ENCODE measurements around the gene SNX1.
"Not testable (repeated sequence)": the region's sequence is repeated elsewhere in the genome, so short reads cannot be mapped to it uniquely, and the experiment has no call there.

SNX1 gene

GRCh38 chr15:64117759-64118487 is 22.1 kb downstream of the SNX1 start:
- no peak overlapping the region for H3K4me3 ChIP-seq (replicated peaks in 1 of 2; ENCODE audit: low read depth in 2 of 2, low read length in 2 of 2)
- no peak for TF ChIP-seq CTCF (IDR thresholded peaks at IDR 0.05; ENCODE audit: low read depth, low read length)
- DNase-seq (ENCODE audit: low read depth in 2 of 2), result no peak

GRCh38 chr15:64120322-64120721 is 24.5 kb downstream of the SNX1 start:
- not testable (repeated sequence) for DNase-seq (ENCODE audit: low read depth in 2 of 2)

GRCh38 chr15:64121614-64122013 is 25.8 kb downstream of the SNX1 start:
- DNase-seq (ENCODE audit: low read depth in 2 of 2), result no peak
- H3K4me3 ChIP-seq (replicated peaks in 1 of 2; ENCODE audit: low read depth in 2 of 2, low read length in 2 of 2), result no peak overlapping the region
- no peak for TF ChIP-seq CTCF (IDR thresholded peaks at IDR 0.05; ENCODE audit: low read depth, low read length)

More at GRCh38 chr15:64120322-64120721, 24.5 kb downstream of the SNX1 start:
- H3K4me3 ChIP-seq (replicated peaks in 1 of 2; ENCODE audit: low read depth in 2 of 2, low read length in 2 of 2), result not testable (repeated sequence)

DNA sequence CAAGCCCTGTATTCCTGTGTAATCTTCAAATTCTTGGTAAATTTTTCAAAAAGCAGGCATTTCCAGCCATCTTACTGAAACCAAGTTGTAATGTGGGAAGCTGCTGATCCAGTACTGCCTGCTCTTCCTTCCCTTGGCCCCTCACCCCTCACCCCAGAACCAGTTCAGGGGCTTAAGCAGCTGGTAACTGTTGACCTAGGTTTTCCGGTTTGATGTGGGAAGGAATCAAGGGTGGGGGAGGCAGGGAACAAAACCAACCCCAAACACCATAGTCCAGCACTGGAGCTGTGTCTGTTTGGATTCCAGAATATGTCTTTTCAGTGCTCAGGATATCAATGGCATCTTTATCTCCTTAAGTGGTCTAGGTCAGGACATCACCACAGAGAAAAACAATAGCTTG is 26.7 kb downstream of the SNX1 start:
- no peak for TF ChIP-seq CTCF (IDR thresholded peaks at IDR 0.05; ENCODE audit: low read depth, low read length)
- DNase-seq (ENCODE audit: low read depth in 2 of 2), result no peak
- no peak overlapping the region for H3K4me3 ChIP-seq (replicated peaks in 1 of 2; ENCODE audit: low read depth in 2 of 2, low read length in 2 of 2)

DNA sequence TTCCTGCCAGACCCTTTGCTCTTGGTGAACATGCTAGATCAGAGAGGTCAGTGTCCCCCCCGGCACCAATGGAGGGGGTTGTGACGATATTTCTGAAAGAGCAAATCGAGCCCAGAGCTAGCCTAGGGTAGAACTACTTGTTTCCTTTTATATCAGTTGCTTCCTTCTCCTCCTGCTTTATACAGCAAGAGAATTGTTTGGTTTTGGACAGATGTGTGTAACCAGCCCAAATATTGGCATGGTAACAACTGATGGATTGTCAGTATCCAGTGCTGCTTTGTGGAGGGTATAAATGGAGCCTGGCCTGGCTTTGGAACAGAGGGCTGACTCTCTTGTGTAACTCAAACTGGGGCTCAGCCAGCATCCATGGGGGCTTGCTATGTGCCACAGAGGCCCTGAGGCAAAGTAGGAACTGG is 27.2 kb downstream of the SNX1 start:
- TF ChIP-seq CTCF (IDR thresholded peaks at IDR 0.05; ENCODE audit: low read depth, low read length), result no peak
- DNase-seq (ENCODE audit: low read depth in 2 of 2), result no peak
- H3K4me3 ChIP-seq (replicated peaks in 1 of 2; ENCODE audit: low read depth in 2 of 2, low read length in 2 of 2), result no peak overlapping the region

GRCh38 chr15:64125978-64126377 is 30.2 kb downstream of the SNX1 start:
- DNase-seq (ENCODE audit: low read depth in 2 of 2), result no peak
- no peak for TF ChIP-seq CTCF (IDR thresholded peaks at IDR 0.05; ENCODE audit: low read depth, low read length)

GRCh38 chr15:64127521-64128270 is 31.9 kb downstream of the SNX1 start:
- TF ChIP-seq CTCF (IDR thresholded peaks at IDR 0.05; ENCODE audit: low read depth, low read length), result no peak
- no peak overlapping the region for H3K4me3 ChIP-seq (replicated peaks in 1 of 2; ENCODE audit: low read depth in 2 of 2, low read length in 2 of 2)
- DNase-seq (ENCODE audit: low read depth in 2 of 2), result no peak

More at GRCh38 chr15:64125978-64126377, 30.2 kb downstream of the SNX1 start:
- H3K4me3 ChIP-seq (replicated peaks in 1 of 2; ENCODE audit: low read depth in 2 of 2, low read length in 2 of 2), result no peak overlapping the region

All from cardiac fibroblast (primary cell).